GM23248 (cell line): Measurements from ENCODE around the gene CIT.

ENCODE experiments used
- EZH2 ChIP-seq: fragments of 200-600 bp; sonication (generic); IDR thresholded peaks from 2 replicates; pipeline ENCODE4 v1.6.1; 2018; ENCODE audit warnings: antibody characterized with exemption, mild to moderate bottlenecking; ENCODE audit not compliant: insufficient read depth, poor library complexity, severe bottlenecking
- EZH2phosphoT487 ChIP-seq: fragments of 200-600 bp; sonication (generic); IDR thresholded peaks from 2 replicates; pipeline ENCODE4 v1.6.1; 2018; ENCODE audit warnings: antibody characterized with exemption, moderate library complexity, mild to moderate bottlenecking, low read depth; ENCODE audit not compliant: insufficient read depth

- no peak for TF ChIP-seq EZH2
- no peak for TF ChIP-seq EZH2phosphoT487
Observed at GRCh38 chr12:119725523-119725922, 151.6 kb downstream of the CIT start.
